Body of pancreas (tissue), 4 donors: Measurements from ENCODE around the gene HDGFL1.

Experiments
- CTCF ChIP-seq, 7 experiments: fragments of 450-650 bp in 4 of 7; fragments of 200-600 bp in 3 of 7; sonication (generic) in 3 of 7; IDR thresholded peaks; one replicate each; pipeline ENCODE4 v1.5.1; 2016 to 2019; ENCODE audit warnings: antibody characterized with exemption in 7 of 7
- POLR2A ChIP-seq, 3 donors: fragments of 450-650 bp; IDR thresholded peaks; one replicate each; pipeline ENCODE4 v1.6.1; 2016; ENCODE audit warnings: antibody characterized with exemption in 3 of 3, mild to moderate bottlenecking in 2 of 3

- TF ChIP-seq CTCF (IDR thresholded peaks at IDR 0.05) (no peak), POLR2A (IDR thresholded peaks at IDR 0.05) (no peak)
Observed at GRCh38 chr6:22600059-22600458, 30.7 kb downstream of the HDGFL1 start.
